Muscle of leg (tissue), 11 donors: ENCODE data around the gene CHID1. TPM values are rescaled to one million over a fixed set of nuclear protein-coding genes. Genes with fewer than 3 reads are reported as not detected.
A peak's percentile ranks its signal among the peaks of the same experiment; 100 is the strongest.

Source experiments
- DNase-seq: peaks from one replicate; pipeline ENCODE4 v3.0.0; 2013
- H3K27ac ChIP-seq: one replicate; pipeline ENCODE4 v1.5.1; 2013; ENCODE audit warnings: mild to moderate bottlenecking, low read length, control low read depth
- H3K27me3 ChIP-seq: one replicate; pipeline ENCODE4 v1.6.1; 2013; ENCODE audit warnings: low read length; ENCODE audit not compliant: control insufficient read depth, insufficient read depth
- H3K36me3 ChIP-seq: one replicate; pipeline ENCODE4 v1.6.1; 2013; ENCODE audit warnings: low read length; ENCODE audit not compliant: control insufficient read depth, insufficient read depth
- H3K4me1 ChIP-seq: one replicate; pipeline ENCODE4 v1.6.1; 2013; ENCODE audit warnings: low read length; ENCODE audit not compliant: control insufficient read depth, insufficient read depth
- H3K4me3 ChIP-seq: one replicate; pipeline ENCODE4 v1.5.1; 2013; ENCODE audit warnings: low read length, control low read depth
- H3K9me3 ChIP-seq: replicated peaks from 2 replicates; pipeline ENCODE4 v1.6.1; 2013; ENCODE audit warnings: low read depth, low read length; ENCODE audit not compliant: control insufficient read depth
- WGBS: methylation state at CpG from one replicate; pipeline ENCODE4 v1.1.5; 2013; ENCODE audit warnings: missing lambda C conversion rate; ENCODE audit not compliant: insufficient coverage; 5-methylcytosine and 5-hydroxymethylcytosine counted together
- polyA plus RNA-seq, 8 donors: library from polyadenylated mRNA; unstranded; fragments of 120-200 nt; gene quantifications; one replicate each; pipeline versions ENCODE4 v1.2.1 to v1.2.3, GENCODE V29; 2013; ENCODE audit warnings: inconsistent platforms in 1 of 8, low replicate concordance in 1 of 8; ENCODE audit not compliant: insufficient read length in 8 of 8, insufficient read depth in 1 of 8
- total RNA-seq: library from RNA; stranded (reverse); fragments of 120-200 nt; gene quantifications from one replicate; pipeline ENCODE4 v1.2.4, GENCODE V29; 2013

The CHID1 gene
- total and polyA plus RNA-seq, 9 donors = 30.5 to 77.4 (median 65.4) TPM

GRCh38 chr11:899724-900123 is 10.9 kb downstream of the CHID1 start:
- Histone ChIP-seq H3K9me3 (no peaks in the 10 kb centered on the region), H3K27ac (no peak overlapping the region), H3K27me3 (no peaks in the 10 kb centered on the region), H3K36me3 (peaks cover 69% of the 10 kb centered on the region), H3K4me1 (peaks cover 11% of the 10 kb centered on the region), H3K4me3 (no peak overlapping the region)
- no peak for DNase-seq
- 82% methylated on average over 11 of the region's 11 CpGs for WGBS

DNA sequence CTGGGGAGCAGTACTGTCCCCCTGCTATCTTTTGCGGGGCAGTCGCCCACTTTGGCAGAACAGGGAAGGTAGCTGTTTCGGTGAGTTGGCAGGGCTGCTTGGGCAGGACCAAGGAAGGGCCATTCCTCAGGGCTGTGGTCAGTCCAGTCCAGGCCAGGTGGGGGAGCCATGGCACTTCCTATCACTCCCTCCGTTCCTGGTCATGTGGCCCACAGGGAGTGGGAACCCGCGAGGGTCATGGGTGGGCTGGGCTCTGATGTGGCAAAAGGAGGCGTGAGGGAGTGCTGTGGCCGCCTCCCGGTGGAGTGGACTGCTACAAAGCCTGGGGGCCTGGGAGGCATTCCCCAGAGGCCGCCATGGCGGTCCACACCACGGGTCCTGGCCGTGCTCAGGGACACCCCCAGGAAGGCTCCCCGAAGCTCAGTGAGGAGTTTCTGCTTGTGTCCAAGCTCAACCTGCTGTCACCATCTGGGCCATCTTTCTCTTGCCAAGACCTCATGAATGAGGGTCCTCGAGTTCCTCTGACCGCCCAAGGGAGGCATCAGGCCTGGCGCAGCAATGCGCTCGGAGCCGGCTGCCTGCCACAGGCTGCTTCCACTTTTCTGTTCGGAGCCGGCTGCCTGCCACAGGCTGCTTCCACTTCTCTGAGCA is 11.9 kb downstream of the CHID1 start:
- peaks cover 11% of the 10 kb centered on the region for H3K4me1 ChIP-seq
- no peaks in the 10 kb centered on the region for H3K27me3 ChIP-seq
- H3K9me3 ChIP-seq = no peaks in the 10 kb centered on the region
- H3K4me3 ChIP-seq = no peak overlapping the region
- H3K27ac ChIP-seq = no peak overlapping the region
- peaks cover 61% of the 10 kb centered on the region for H3K36me3 ChIP-seq
- no peak for DNase-seq
- 82% methylated on average over 16 of the region's 22 CpGs for WGBS

DNA sequence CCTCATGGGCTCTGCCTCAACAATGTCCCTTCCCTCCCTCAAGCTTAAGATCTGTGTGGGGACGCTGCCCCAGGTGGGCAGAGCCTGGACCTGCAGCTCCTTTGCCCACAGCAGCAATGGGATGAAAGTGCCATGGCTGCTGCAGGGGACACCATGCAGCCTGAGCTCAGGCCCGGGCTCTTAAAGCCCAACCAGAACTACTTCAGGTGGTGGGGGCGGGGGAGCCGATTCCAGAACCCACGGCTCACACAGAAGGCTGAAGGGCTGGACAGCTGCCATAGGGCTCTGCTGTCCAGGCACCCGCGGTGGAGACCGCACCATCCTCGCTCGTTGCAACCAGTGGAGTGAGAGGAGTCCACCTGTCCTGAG is 12.5 kb downstream of the CHID1 start:
- no peak for DNase-seq
- H3K4me3 ChIP-seq = no peak overlapping the region
- H3K9me3 ChIP-seq = no peaks in the 10 kb centered on the region
- H3K27me3 ChIP-seq = no peaks in the 10 kb centered on the region
- no peak overlapping the region for H3K27ac ChIP-seq
- WGBS = 43% methylated on average over 6 of the region's 10 CpGs
- H3K4me1 ChIP-seq = peaks cover 11% of the 10 kb centered on the region
- peaks cover 57% of the 10 kb centered on the region for H3K36me3 ChIP-seq

DNA sequence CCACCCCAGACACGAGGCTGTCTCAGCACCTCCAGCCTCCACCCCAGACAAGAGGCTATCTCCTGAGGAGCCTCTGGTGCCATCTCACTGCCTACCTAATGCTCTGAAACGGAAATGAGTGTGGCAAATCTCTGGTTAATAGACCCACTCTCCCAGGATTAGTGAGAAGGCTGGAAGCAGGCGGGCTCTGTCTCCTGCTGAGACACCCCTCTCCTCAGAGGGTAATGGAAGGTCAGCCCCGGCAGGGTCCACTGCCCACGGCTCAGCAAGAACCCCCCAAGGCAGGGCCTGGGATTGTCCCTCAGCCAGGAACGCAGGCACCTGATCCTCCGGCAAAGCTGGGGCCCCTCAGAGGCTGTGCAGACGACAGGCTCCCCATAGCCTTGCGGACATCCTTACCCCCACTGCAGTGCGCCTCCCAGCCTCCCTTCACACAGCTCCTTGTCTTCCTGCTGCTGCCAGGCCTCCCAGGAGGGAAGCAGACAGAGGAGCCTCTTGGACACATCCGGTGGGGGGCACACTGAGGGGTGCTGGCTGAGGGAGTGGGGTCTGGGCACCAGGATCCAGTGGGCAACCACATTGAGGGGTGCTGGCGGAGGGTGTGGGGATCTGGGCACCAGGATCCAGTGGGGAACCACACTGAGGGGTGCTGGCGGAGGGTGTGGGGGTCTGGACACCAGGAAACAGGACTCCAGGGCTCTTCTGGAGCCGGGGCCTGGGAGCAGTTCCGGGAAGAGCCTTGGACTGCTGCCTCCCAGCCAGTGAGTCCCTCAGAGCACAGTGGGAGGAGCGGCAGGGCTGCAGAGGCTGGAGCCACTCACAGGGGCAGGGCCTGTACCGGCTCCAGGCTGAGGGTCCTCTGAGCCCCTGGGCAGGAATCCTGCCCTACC is 13.1 kb downstream of the CHID1 start:
- H3K9me3 ChIP-seq = no peaks in the 10 kb centered on the region
- no peak overlapping the region for H3K27ac ChIP-seq
- H3K4me3 ChIP-seq = no peak overlapping the region
- H3K4me1 ChIP-seq = peaks cover 12% of the 10 kb centered on the region
- no peaks in the 10 kb centered on the region for H3K27me3 ChIP-seq
- 48% methylated on average over 12 of the region's 17 CpGs for WGBS
- DNase-seq = peak; percentile 74
- H3K36me3 ChIP-seq = peaks cover 50% of the 10 kb centered on the region

- peaks cover 29% of the 10 kb centered on the region for H3K4me1 ChIP-seq
- WGBS = 68% methylated on average over 26 of the region's 26 CpGs
- no peaks in the 10 kb centered on the region for H3K27me3 ChIP-seq
- H3K4me3 ChIP-seq = no peak overlapping the region
- peaks cover 34% of the 10 kb centered on the region for H3K36me3 ChIP-seq
- H3K9me3 ChIP-seq = no peaks in the 10 kb centered on the region
- H3K27ac ChIP-seq = no peak overlapping the region
- no peak for DNase-seq
Observed at GRCh38 chr11:895331-896110, 15.1 kb downstream of the CHID1 start.

- DNase-seq = no peak
- 84% methylated on average over 9 of the region's 12 CpGs for WGBS
- Histone ChIP-seq H3K27me3 (no peaks in the 10 kb centered on the region), H3K4me1 (peaks cover 37% of the 10 kb centered on the region), H3K9me3 (no peaks in the 10 kb centered on the region), H3K4me3 (no peak overlapping the region), H3K36me3 (peaks cover 31% of the 10 kb centered on the region), H3K27ac (no peak overlapping the region)
Observed at GRCh38 chr11:894575-895201, 15.9 kb downstream of the CHID1 start.

- WGBS = 69% methylated on average over 8 of the region's 13 CpGs
- Histone ChIP-seq H3K27me3 (no peaks in the 10 kb centered on the region), H3K27ac (no peak overlapping the region), H3K36me3 (peaks cover 18% of the 10 kb centered on the region), H3K4me3 (no peak overlapping the region), H3K9me3 (no peaks in the 10 kb centered on the region), H3K4me1 (peaks cover 51% of the 10 kb centered on the region)
- no peak for DNase-seq
Observed at GRCh38 chr11:893008-893654, 17.5 kb downstream of the CHID1 start.

DNA sequence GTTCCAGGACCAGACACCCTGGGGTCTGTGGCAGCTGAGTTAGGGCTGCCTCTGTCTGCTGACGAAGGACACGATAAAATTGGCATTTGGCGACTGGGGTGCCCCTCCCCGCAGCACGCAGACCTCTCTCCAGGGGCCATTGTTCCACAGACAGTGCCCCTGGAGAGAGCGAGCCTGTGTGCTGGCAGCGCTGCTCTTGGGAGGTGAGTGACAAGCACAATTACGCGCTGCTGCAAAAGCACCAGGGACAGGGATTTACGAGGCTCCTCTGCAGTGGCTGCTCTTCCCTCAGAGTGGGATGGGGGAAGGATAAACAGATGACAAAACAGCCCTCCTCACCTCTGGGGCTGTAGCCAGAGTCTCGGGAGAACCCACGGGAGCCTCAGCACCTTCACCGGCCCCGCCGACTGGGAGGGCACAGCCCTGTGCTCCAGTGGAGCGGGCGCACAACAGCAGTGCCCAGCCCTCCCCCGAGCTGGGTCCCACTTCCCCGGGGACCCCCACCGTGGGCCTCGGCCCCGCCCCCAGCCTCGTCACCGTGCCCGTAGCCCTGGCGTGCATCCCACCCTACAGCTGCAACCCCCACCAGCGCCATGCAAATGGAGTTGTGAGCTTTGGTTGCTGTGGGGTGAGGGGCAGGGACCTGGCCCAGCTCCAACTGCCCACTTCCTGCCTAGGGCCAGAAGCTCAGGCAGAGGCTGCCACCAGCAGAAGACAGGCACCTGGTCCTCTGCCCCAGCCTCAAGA is 19.6 kb downstream of the CHID1 start:
- Histone ChIP-seq H3K27me3 (no peaks in the 10 kb centered on the region), H3K9me3 (no peaks in the 10 kb centered on the region), H3K36me3 (peaks cover 38% of the 10 kb centered on the region), H3K4me1 (peaks cover 47% of the 10 kb centered on the region), H3K27ac (peak overlapping the region; percentile 29), H3K4me3 (no peak overlapping the region)
- WGBS = 51% methylated on average over 15 of the region's 27 CpGs
- no peak for DNase-seq
